Smooth muscle cell (in vitro differentiated cells): ENCODE data around the gene RTEL1. TPM values are rescaled to one million over a fixed set of nuclear protein-coding genes. Genes with fewer than 3 reads are reported as not detected.
A peak's percentile ranks its signal among the peaks of the same experiment; 100 is the strongest.
"Not testable (repeated sequence)": the region's sequence is repeated elsewhere in the genome, so short reads cannot be mapped to it uniquely, and the experiment has no call there.

ENCODE experiments used
- DNase-seq: peaks from one replicate; lab custom pipeline; 2025; ENCODE audit not compliant: unreplicated experiment; lab: John Stamatoyannopoulos, UW
- H2AFZ ChIP-seq: fragments of 200-600 bp; sonication (generic); 2 replicates; pipeline ENCODE4 v1.6.0; 2016; ENCODE audit warnings: antibody characterized with exemption, low read depth, mild to moderate bottlenecking
- H3F3A ChIP-seq: fragments of 200-600 bp; sonication (generic); 2 replicates; pipeline ENCODE4 v1.6.0; 2017; ENCODE audit warnings: antibody characterized with exemption, low read depth
- H3K27ac ChIP-seq: fragments of 200-600 bp; sonication (generic); 2 replicates; pipeline ENCODE4 v1.5.1; 2016; ENCODE audit warnings: low read depth, mild to moderate bottlenecking
- H3K27me3 ChIP-seq: fragments of 200-600 bp; sonication (generic); 2 replicates; pipeline ENCODE4 v1.6.1; 2016; ENCODE audit warnings: low read depth, mild to moderate bottlenecking
- H3K36me3 ChIP-seq: fragments of 200-600 bp; sonication (generic); 2 replicates; pipeline ENCODE4 v1.5.1; 2016; ENCODE audit warnings: low read depth
- H3K4me1 ChIP-seq: fragments of 200-600 bp; sonication (generic); 2 replicates; pipeline ENCODE4 v1.5.1; 2016; ENCODE audit warnings: low read depth
- H3K4me2 ChIP-seq: fragments of 200-600 bp; sonication (generic); 2 replicates; pipeline ENCODE4 v1.6.0; 2016; ENCODE audit warnings: mild to moderate bottlenecking
- H3K4me3 ChIP-seq: fragments of 200-600 bp; sonication (generic); 2 replicates; pipeline ENCODE4 v1.5.1; 2016; ENCODE audit warnings: mild to moderate bottlenecking
- H3K79me2 ChIP-seq: fragments of 200-600 bp; sonication (generic); 2 replicates; pipeline ENCODE4 v1.6.0; 2016; ENCODE audit warnings: low read depth, mild to moderate bottlenecking
- H3K9ac ChIP-seq: fragments of 200-600 bp; sonication (generic); 2 replicates; pipeline ENCODE4 v1.6.0; 2016; ENCODE audit warnings: low read depth
- H3K9me3 ChIP-seq: fragments of 200-600 bp; sonication (generic); replicated peaks from 2 replicates; pipeline ENCODE4 v1.5.1; 2016; ENCODE audit warnings: low read depth
- H4K20me1 ChIP-seq: fragments of 200-600 bp; sonication (generic); 2 replicates; pipeline ENCODE4 v1.6.0; 2016; ENCODE audit warnings: low read depth
- CTCF ChIP-seq: fragments of 200-600 bp; sonication (generic); IDR thresholded peaks from 2 replicates; pipeline ENCODE4 v1.5.1; 2017; ENCODE audit warnings: borderline replicate concordance, mild to moderate bottlenecking, antibody characterized with exemption; ENCODE audit not compliant: insufficient read depth, poor library complexity, severe bottlenecking
- WGBS: methylation state at CpG from one replicate; pipeline ENCODE4 v1.1.7; 2016; ENCODE audit warnings: low lambda C conversion rate; 5-methylcytosine and 5-hydroxymethylcytosine counted together
- polyA plus RNA-seq: library from polyadenylated mRNA; unstranded; fragments of >200 nt; fragmentation: Nextera tagmentation; extraction: Ambion mirVana; gene quantifications from 2 replicates; pipeline ENCODE4 v1.2.1, GENCODE V29; 2016
- total RNA-seq: library from RNA; depleted of rRNA; stranded (reverse); fragments of >200 nt; gene quantifications from 2 replicates; pipeline ENCODE4 v1.2.3, GENCODE V29; 2014

The RTEL1 gene
- total and polyA plus RNA-seq, 2 experiments from 2014 or later = 10.4 to 14.2 TPM

- Histone ChIP-seq H3K27ac (peak overlapping the region; percentile 3), H3K79me2 (no peaks in the 10 kb centered on the region), H3K4me1 (peaks cover 4% of the 10 kb centered on the region), H3K9me3 (no peaks in the 10 kb centered on the region), H3K9ac (peak overlapping the region; percentile 60), H3K4me3 (peak overlapping the region; percentile 83), H3K36me3 (no peaks in the 10 kb centered on the region), H3K4me2 (peak overlapping the region; percentile 94), H4K20me1 (no peaks in the 10 kb centered on the region), H2AFZ (peak overlapping the region; percentile 89), H3F3A (no peaks in the 10 kb centered on the region), H3K27me3 (no peaks in the 10 kb centered on the region)
- 79% methylated on average over 31 of the region's 31 CpGs for whole genome bisulfite sequencing
- no peak for DNase-seq
- TF ChIP-seq CTCF = no peak
Observed at GRCh38 chr20:63657260-63657936, 714 bp upstream of the RTEL1 start.

- Histone ChIP-seq H3K27ac (peak overlapping the region; percentile 22), H3K9ac (peak overlapping the region; percentile 60), H3K4me2 (peak overlapping the region; percentile 94), H3F3A (no peaks in the 10 kb centered on the region), H4K20me1 (no peaks in the 10 kb centered on the region), H2AFZ (peak overlapping the region; percentile 89), H3K36me3 (no peaks in the 10 kb centered on the region), H3K27me3 (no peaks in the 10 kb centered on the region), H3K79me2 (no peaks in the 10 kb centered on the region), H3K4me3 (peak overlapping the region; percentile 83), H3K9me3 (no peaks in the 10 kb centered on the region), H3K4me1 (peaks cover 4% of the 10 kb centered on the region)
- DNase-seq = no peak
- WGBS = 7% methylated on average over 25 of the region's 25 CpGs
- TF ChIP-seq CTCF = no peak
Observed at GRCh38 chr20:63658749-63659187, 656 bp downstream of the RTEL1 start.

GRCh38 chr20:63659370-63659769 lies 1.3 kb downstream of the RTEL1 start:
- Histone ChIP-seq H3K27ac (peak overlapping the region; percentile 22), H2AFZ (no peak overlapping the region), H3K27me3 (no peaks in the 10 kb centered on the region), H4K20me1 (no peaks in the 10 kb centered on the region), H3K9me3 (no peaks in the 10 kb centered on the region), H3K9ac (no peak overlapping the region), H3K4me3 (peak overlapping the region; percentile 83), H3K36me3 (no peaks in the 10 kb centered on the region), H3F3A (no peaks in the 10 kb centered on the region), H3K4me2 (peak overlapping the region; percentile 94), H3K79me2 (no peaks in the 10 kb centered on the region), H3K4me1 (peaks cover 4% of the 10 kb centered on the region)
- WGBS = 61% methylated on average over 13 of the region's 13 CpGs
- no peak for TF ChIP-seq CTCF
- DNase-seq = no peak

GRCh38 chr20:63660174-63660573 lies 2.1 kb downstream of the RTEL1 start:
- H3K9ac ChIP-seq, H3K9me3 ChIP-seq, H3K79me2 ChIP-seq, H3K4me1 ChIP-seq, H3K4me3 ChIP-seq, H3K27me3 ChIP-seq, H3K4me2 ChIP-seq, H3F3A ChIP-seq, H4K20me1 ChIP-seq, H3K36me3 ChIP-seq, DNase-seq, H2AFZ ChIP-seq, H3K27ac ChIP-seq: not testable (repeated sequence)
- 92% methylated on average over 10 of the region's 10 CpGs for WGBS
